ENCODE results near the gene SDHA.
"Not testable (repeated sequence)": the region's sequence is repeated elsewhere in the genome, so short reads cannot be mapped to it uniquely, and the experiment has no call there.

The SDHA gene

GRCh38 chr5:222951-223715 is 5.0 kb downstream of the SDHA start:
- FAIRE-seq = not testable (repeated sequence)

GRCh38 chr5:223791-224190 is 5.7 kb downstream of the SDHA start:
- no peak for FAIRE-seq

GRCh38 chr5:225334-225733 is 7.2 kb downstream of the SDHA start:
- no peak for FAIRE-seq

- not testable (repeated sequence) for FAIRE-seq
These were observed 9.3 kb downstream of the SDHA start for GRCh38 chr5:227375-227774.

- FAIRE-seq = no peak
These were observed 10.8 kb downstream of the SDHA start for GRCh38 chr5:228886-229285.

GRCh38 chr5:230711-231110 is 12.6 kb downstream of the SDHA start:
- FAIRE-seq = no peak

- FAIRE-seq = no peak
These were observed 13.5 kb downstream of the SDHA start for GRCh38 chr5:231661-232060.

- not testable (repeated sequence) for FAIRE-seq
These were observed 15.3 kb downstream of the SDHA start for GRCh38 chr5:233426-233825.

GRCh38 chr5:234450-234849 is 16.3 kb downstream of the SDHA start:
- FAIRE-seq = no peak

GRCh38 chr5:235527-235926 is 17.4 kb downstream of the SDHA start:
- FAIRE-seq = not testable (repeated sequence)

- FAIRE-seq = not testable (repeated sequence)
These were observed 19.8 kb downstream of the SDHA start for GRCh38 chr5:237931-238330.

GRCh38 chr5:240550-240949 is 22.4 kb downstream of the SDHA start:
- not testable (repeated sequence) for FAIRE-seq

- not testable (repeated sequence) for FAIRE-seq
These were observed 23.0 kb downstream of the SDHA start for GRCh38 chr5:241045-241669.

- FAIRE-seq = not testable (repeated sequence)
These were observed 25.7 kb downstream of the SDHA start for GRCh38 chr5:243683-244367.

- not testable (repeated sequence) for FAIRE-seq
These were observed 27.6 kb downstream of the SDHA start for GRCh38 chr5:245717-246116.

GRCh38 chr5:250396-250795 is 32.3 kb downstream of the SDHA start:
- not testable (repeated sequence) for FAIRE-seq

GRCh38 chr5:251016-251415 is 32.9 kb downstream of the SDHA start:
- not testable (repeated sequence) for FAIRE-seq

GRCh38 chr5:251538-251937 is 33.4 kb downstream of the SDHA start:
- not testable (repeated sequence) for FAIRE-seq

GRCh38 chr5:251975-252374 is 33.9 kb downstream of the SDHA start:
- not testable (repeated sequence) for FAIRE-seq

GRCh38 chr5:252546-252945 is 34.4 kb downstream of the SDHA start:
- FAIRE-seq = no peak

GRCh38 chr5:254322-254721 is 36.2 kb downstream of the SDHA start:
- FAIRE-seq = not testable (repeated sequence)

GRCh38 chr5:255116-255515 is 37.0 kb downstream of the SDHA start:
- not testable (repeated sequence) for FAIRE-seq

GRCh38 chr5:256347-256746 is 38.2 kb downstream of the SDHA start:
- FAIRE-seq = not testable (repeated sequence)

- FAIRE-seq = no peak
These were observed 39.0 kb downstream of the SDHA start for GRCh38 chr5:257148-257547.

Data from colon (tissue), 2 donors.